H1 (cell line): ENCODE measurements around the gene C21orf91. TPM values are rescaled to one million over a fixed set of nuclear protein-coding genes. Genes with fewer than 3 reads are reported as not detected.

Experiments used
- CTCF ChIA-PET: fragments of 300-600 bp; sonication (Branson Sonifier 250); formaldehyde crosslinking; loops from one replicate; lab custom pipeline; 2021; ENCODE audit not compliant: partially characterized antibody; lab: Charles Lee
- POLR2A ChIA-PET: fragments of 300-600 bp; sonication (Branson Sonifier 250); formaldehyde crosslinking; loops from one replicate; lab custom pipeline; 2021; ENCODE audit warnings: inconsistent platforms; ENCODE audit not compliant: partially characterized antibody; lab: Charles Lee
- DNase-seq, 2 experiments: peaks; one replicate each; pipeline versions ENCODE4 v3.0.0 to v3.0.0-alpha.2; 2010 to 2022; ENCODE audit warnings: low spot score in 2 of 2, low read depth in 1 of 2, mixed read lengths in 1 of 2
- FAIRE-seq: peaks from 2 replicates; lab custom pipeline; 2011; peaks lifted over from hg19 to GRCh38; lab: Jason Lieb, UNC
- H2AFZ ChIP-seq: 2 replicates; pipeline ENCODE4 v1.8.1; 2012; ENCODE audit warnings: low read length, inconsistent platforms
- H2AK5ac ChIP-seq: 2 replicates; pipeline ENCODE4 v1.6.1; 2013; ENCODE audit warnings: low read depth, low read length
- H2BK120ac ChIP-seq: replicated peaks from 2 replicates; pipeline ENCODE3; 2013; ENCODE audit warnings: low read depth, low read length, inconsistent platforms
- H2BK12ac ChIP-seq: 2 replicates; pipeline ENCODE4 v1.6.1; 2013; ENCODE audit warnings: low read depth, low read length
- H2BK15ac ChIP-seq: 2 replicates; pipeline ENCODE4 v1.6.1; 2013; ENCODE audit warnings: low read length
- H2BK20ac ChIP-seq: 2 replicates; pipeline ENCODE4 v1.6.1; 2013; ENCODE audit warnings: low read length
- H2BK5ac ChIP-seq: 2 replicates; pipeline ENCODE4 v1.6.1; 2013; ENCODE audit warnings: low read depth, low read length
- H3K14ac ChIP-seq: 2 replicates; pipeline ENCODE4 v1.6.1; 2013; ENCODE audit warnings: inconsistent platforms; ENCODE audit not compliant: insufficient read length
- H3K18ac ChIP-seq: 2 replicates; pipeline ENCODE4 v1.6.1; 2013; ENCODE audit warnings: low read length; ENCODE audit errors: extremely low read depth
- H3K23ac ChIP-seq: 2 replicates; pipeline ENCODE4 v1.6.1; 2013; ENCODE audit warnings: inconsistent platforms; ENCODE audit not compliant: insufficient read length
- H3K23me2 ChIP-seq: 2 replicates; pipeline ENCODE4 v1.6.1; 2013; ENCODE audit warnings: low read depth, low read length
- H3K27ac ChIP-seq: 2 replicates; pipeline ENCODE4 v1.6.1; 2011; ENCODE audit warnings: low read depth, low read length, inconsistent platforms
- H3K27me3 ChIP-seq, 4 experiments: replicated peaks in 1 of 4; 1 replicate in 1 of 4; 2 replicates in 3 of 4; pipeline versions ENCODE4 v1.6.1 to v1.8.1; 2011 to 2013; ENCODE audit warnings: low read length in 3 of 4, mild to moderate bottlenecking in 3 of 4, inconsistent platforms in 2 of 4, mixed read lengths in 2 of 4, moderate library complexity in 1 of 4; ENCODE audit not compliant: control insufficient read depth in 3 of 4, insufficient read depth in 3 of 4; ENCODE audit errors: extremely low read depth in 1 of 4
- H3K36me3 ChIP-seq, 4 experiments: 2 replicates each; pipeline versions ENCODE4 v1.6.1 to v1.8.1; 2011 to 2013; ENCODE audit warnings: mild to moderate bottlenecking in 4 of 4, low read length in 3 of 4, moderate library complexity in 2 of 4, control low read depth in 1 of 4, inconsistent platforms in 1 of 4; ENCODE audit not compliant: insufficient read depth in 4 of 4, control insufficient read depth in 2 of 4
- H3K4ac ChIP-seq: replicated peaks from 2 replicates; pipeline ENCODE3; 2013; ENCODE audit warnings: low read length, low read depth, mixed read lengths, inconsistent platforms; ENCODE audit not compliant: insufficient read length
- H3K4me1 ChIP-seq, 4 experiments: replicated peaks in 1 of 4; 1 replicate in 1 of 4; 2 replicates in 3 of 4; pipeline versions ENCODE4 v1.6.1 to v1.8.1; 2011 to 2013; ENCODE audit warnings: low read length in 3 of 4, inconsistent platforms in 2 of 4, mixed read lengths in 1 of 4; ENCODE audit not compliant: insufficient read depth in 4 of 4, control insufficient read depth in 3 of 4
- H3K4me2 ChIP-seq, 2 experiments: 2 replicates each; pipeline versions ENCODE4 v1.6.1 to v1.8.1; 2011 to 2013; ENCODE audit warnings: low read depth in 2 of 2, low read length in 2 of 2, control low read depth in 1 of 2, inconsistent platforms in 1 of 2, mild to moderate bottlenecking in 1 of 2; ENCODE audit not compliant: insufficient read depth in 1 of 2
- H3K4me3 ChIP-seq, 4 experiments: fragments of 200-600, 300-600 bp in 1 of 4; sonication (generic), shearing (Covaris generic), sonication (Bioruptor Twin) in 1 of 4; 2 replicates each; pipeline versions ENCODE4 v1.5.1 to v1.8.1; 2011 to 2016; ENCODE audit warnings: low read length in 4 of 4, low read depth in 3 of 4, control low read depth in 2 of 4, inconsistent platforms in 2 of 4, mild to moderate bottlenecking in 2 of 4, mixed read lengths in 1 of 4, moderate library complexity in 1 of 4; ENCODE audit not compliant: insufficient read depth in 2 of 4; ENCODE audit errors: extremely low read depth in 1 of 4
- H3K56ac ChIP-seq: replicated peaks from 2 replicates; pipeline ENCODE3; 2013; ENCODE audit warnings: low read depth, mild to moderate bottlenecking, mixed read lengths, low read length, inconsistent platforms; ENCODE audit not compliant: insufficient read length
- H3K79me1 ChIP-seq: 2 replicates; pipeline ENCODE4 v1.6.1; 2013; ENCODE audit warnings: low read depth, low read length, control low read depth
- H3K79me2 ChIP-seq, 2 experiments: 2 replicates each; pipeline versions ENCODE4 v1.6.1 to v1.8.1; 2012 to 2013; ENCODE audit warnings: low read length in 2 of 2, mild to moderate bottlenecking in 2 of 2, inconsistent platforms in 1 of 2; ENCODE audit not compliant: insufficient read depth in 2 of 2, control insufficient read depth in 1 of 2
- H3K9ac ChIP-seq, 4 experiments: replicated peaks in 1 of 4; 1 replicate in 1 of 4; 2 replicates in 3 of 4; pipeline versions ENCODE4 v1.6.1 to v1.8.1; 2011 to 2013; ENCODE audit warnings: low read depth in 3 of 4, low read length in 3 of 4, control low read depth in 2 of 4, mild to moderate bottlenecking in 2 of 4, moderate library complexity in 2 of 4, inconsistent platforms in 1 of 4; ENCODE audit errors: extremely low read depth in 1 of 4
- H3K9me3 ChIP-seq, 2 experiments: 2 replicates each; pipeline versions ENCODE4 v1.6.1 to v1.8.1; 2012 to 2013; ENCODE audit warnings: mild to moderate bottlenecking in 2 of 2, moderate library complexity in 2 of 2, control low read depth in 1 of 2, inconsistent platforms in 1 of 2, low read depth in 1 of 2, low read length in 1 of 2, mixed read lengths in 1 of 2; ENCODE audit not compliant: insufficient read depth in 2 of 2
- H4K20me1 ChIP-seq, 2 experiments: replicated peaks in 1 of 2; 2 replicates each; pipeline versions ENCODE3 to v1.8.1; 2011 to 2013; ENCODE audit warnings: inconsistent platforms in 2 of 2, low read length in 2 of 2, mild to moderate bottlenecking in 1 of 2; ENCODE audit not compliant: insufficient read depth in 2 of 2, control insufficient read depth in 1 of 2
- H4K5ac ChIP-seq: 2 replicates; pipeline ENCODE4 v1.6.1; 2013; ENCODE audit warnings: low read length, low read depth, mixed read lengths, inconsistent platforms; ENCODE audit not compliant: insufficient read length
- H4K8ac ChIP-seq: 2 replicates; pipeline ENCODE4 v1.8.0; 2013; ENCODE audit warnings: mild to moderate bottlenecking, moderate library complexity, low read length, inconsistent platforms; ENCODE audit not compliant: insufficient read depth; ENCODE audit errors: extremely low read depth
- H4K91ac ChIP-seq: replicated peaks from 2 replicates; pipeline ENCODE3; 2013; ENCODE audit warnings: low read length, mixed read lengths, inconsistent platforms; ENCODE audit not compliant: insufficient read length
- BACH1 ChIP-seq: IDR thresholded peaks from 2 replicates; pipeline ENCODE4 v1.6.1; 2012; ENCODE audit warnings: low read length, improper control_type of control experiment
- CEBPB ChIP-seq: IDR thresholded peaks from 2 replicates; pipeline ENCODE4 v1.6.1; 2012; ENCODE audit warnings: low read depth, low read length
- CTCF ChIP-seq, 3 experiments: IDR thresholded peaks; 1 replicate in 2 of 3; 2 replicates in 1 of 3; pipeline versions ENCODE4 v1.5.1 to v1.6.1; 2011; ENCODE audit warnings: low read length in 3 of 3, mild to moderate bottlenecking in 3 of 3, inconsistent platforms in 2 of 3, low read depth in 1 of 3, moderate library complexity in 1 of 3; ENCODE audit not compliant: insufficient read depth in 1 of 3; ENCODE audit errors: control extremely low read depth in 1 of 3
- EZH2 ChIP-seq: fragments of 200-600 bp; sonication (generic); IDR thresholded peaks from 2 replicates; pipeline ENCODE4 v1.7.1; 2012; ENCODE audit warnings: low read depth, mild to moderate bottlenecking, moderate library complexity, low read length, inconsistent platforms; ENCODE audit not compliant: severe bottlenecking
- FOSL1 ChIP-seq: IDR thresholded peaks from 2 replicates; pipeline ENCODE4 v1.6.1; 2011; ENCODE audit warnings: mild to moderate bottlenecking, low read depth, low read length, moderate library complexity; ENCODE audit not compliant: insufficient read depth
- HDAC2 ChIP-seq, 2 experiments: fragments of 300-600 bp in 1 of 2; sonication (generic) in 1 of 2; IDR thresholded peaks; 2 replicates each; pipeline ENCODE4 v1.6.1; 2011 to 2012; ENCODE audit warnings: low read depth in 2 of 2, low read length in 2 of 2, mild to moderate bottlenecking in 2 of 2, moderate library complexity in 2 of 2, borderline replicate concordance in 1 of 2, inconsistent platforms in 1 of 2
- SIN3A ChIP-seq, 2 experiments: IDR thresholded peaks in 1 of 2; conservative IDR thresholded peaks in 1 of 2; 2 replicates each; pipeline ENCODE4 v1.6.1; 2011 to 2012; ENCODE audit warnings: low read length in 2 of 2, improper control_type of control experiment in 1 of 2, low read depth in 1 of 2, mild to moderate bottlenecking in 1 of 2
- SIRT6 ChIP-seq: IDR thresholded peaks from one replicate; pipeline ENCODE4 v1.7.1; 2012; ENCODE audit warnings: low read length, inconsistent platforms
- TAF1 ChIP-seq: IDR thresholded peaks from 2 replicates; pipeline ENCODE4 v1.6.1; 2011; ENCODE audit warnings: mild to moderate bottlenecking, low read depth, low read length
- TCF12 ChIP-seq: IDR thresholded peaks from 2 replicates; pipeline ENCODE4 v1.6.1; 2011; ENCODE audit warnings: low read depth, mild to moderate bottlenecking, low read length
- WGBS, 2 experiments: shearing (Covaris generic) in 1 of 2; methylation state at CpG; one replicate each; pipeline versions ENCODE4 v1.1.6 to v1.1.7; 2013 to 2015; ENCODE audit warnings: low lambda C conversion rate in 2 of 2, mixed read lengths in 2 of 2, inconsistent platforms in 1 of 2, low coverage in 1 of 2, missing lambda C conversion rate in 1 of 2; ENCODE audit not compliant: insufficient replicate concordance in 2 of 2, insufficient coverage in 1 of 2, insufficient read length in 1 of 2; ENCODE audit errors: extremely low coverage in 1 of 2, missing lambda C conversion rate in 1 of 2; 5-methylcytosine and 5-hydroxymethylcytosine counted together
- polyA plus RNA-seq, 7 experiments: library from polyadenylated mRNA; depleted of rRNA in 3 of 7; stranded (reverse) in 5 of 7; unstranded in 2 of 7; fragments of >200 nt in 5 of 7; fragments of 200-250 nt in 2 of 7; gene quantifications; 1 replicate in 5 of 7; 2 replicates in 1 of 7; 4 replicates in 1 of 7; pipeline versions ENCODE4 v1.2.1 to v1.2.3, GENCODE V29; 2011 to 2013; ENCODE audit warnings: missing spikeins in 2 of 7, mixed read lengths in 2 of 7
- total RNA-seq: library from RNA; stranded (reverse); fragmentation: NEBNext Ultra II Directional; extraction: Animal tissue kit (Norgen Biotek cat#: 25700); gene quantifications from 2 replicates; pipeline ENCODE4 v1.2.1, GENCODE V29; 2021

Gene C21orf91
- total and polyA plus RNA-seq, 2 of the 8 experiments (the other 6 are each of a cell fraction or from before 2014, with no cell fraction given), result 4.9 to 33.6 TPM

- H3K14ac ChIP-seq, result no peak overlapping the region
- H3K23me2 ChIP-seq, result no peaks in the 10 kb centered on the region
- no peaks in the 10 kb centered on the region for H4K20me1 ChIP-seq
- no peak overlapping the region for H3K4ac ChIP-seq
- no peak overlapping the region for H3K27ac ChIP-seq
- no peaks in the 10 kb centered on the region for H3K79me1 ChIP-seq
- no peak overlapping the region for H2BK120ac ChIP-seq
- no peaks in the 10 kb centered on the region for H3K9me3 ChIP-seq
- H3K27me3 ChIP-seq, result no peaks in the 10 kb centered on the region
- H4K8ac ChIP-seq, result no peak overlapping the region
- H2BK12ac ChIP-seq, result no peak overlapping the region
- H2BK15ac ChIP-seq, result no peak overlapping the region
- FAIRE-seq (no peak), DNase-seq (no peak)
- no peak overlapping the region for H4K5ac ChIP-seq
- WGBS, 2 experiments, result 91% methylated on average over 3 of the region's 3 CpGs; no CpG with 5 or more reads in 1 of the 2 experiments
- H3K4me3 ChIP-seq, result no peak overlapping the region
- no peak overlapping the region for H2BK5ac ChIP-seq
- no peak overlapping the region for H3K23ac ChIP-seq
- POLR2A ChIA-PET, result no interaction called here
- no peaks in the 10 kb centered on the region for H3K4me1 ChIP-seq
- no peak overlapping the region for H3K9ac ChIP-seq
- H2AFZ ChIP-seq, result no peak overlapping the region
- H3K56ac ChIP-seq, result no peak overlapping the region
- no peak overlapping the region for H2BK20ac ChIP-seq
- no peak overlapping the region for H3K4me2 ChIP-seq
- H4K91ac ChIP-seq, result no peak overlapping the region
- H3K79me2 ChIP-seq, result no peaks in the 10 kb centered on the region
- no peak overlapping the region for H3K18ac ChIP-seq
- CTCF ChIA-PET, result interaction anchor here (1.1 to 1.7 kb wide), 3 partner anchors 10 to 162 kb away, joined by 3 to 6 read pairs (median 5); no protein-coding TSS in a partner anchor
- H3K36me3 ChIP-seq, result no peaks in the 10 kb centered on the region
- no peak overlapping the region for H2AK5ac ChIP-seq
- TF ChIP-seq SIRT6 (no peak), TAF1 (no peak), TCF12 (no peak), SIN3A (conservative IDR thresholded peaks at IDR 0.05 in 1 of 2, IDR thresholded peaks at IDR 0.05 in 1 of 2; ENCODE audit: low read depth in 1 of 2, low read length in 2 of 2) (no peak), BACH1 (no peak), HDAC2 (IDR thresholded peaks at IDR 0.05; ENCODE audit: borderline replicate concordance in 1 of 2, low read depth in 2 of 2, low read length in 2 of 2) (no peak), FOSL1 (no peak), CTCF (IDR thresholded peaks at IDR 0.05; ENCODE audit: control extremely low read depth in 1 of 3, insufficient read depth in 1 of 3, low read depth in 1 of 3, low read length in 3 of 3) (no peak), CEBPB (no peak), EZH2 (no peak)
These were observed 29.1 kb upstream of the C21orf91 start for GRCh38 chr21:17848228-17848627.
